Activated gamma-delta T cell treated with anti-CD3 and anti-CD28 coated beads, Interleukin-2, amount 50 U/mL, for 16 hours (primary cell): ENCODE measurements around the gene PRKCI.
"Not testable (repeated sequence)": the region's sequence is repeated elsewhere in the genome, so short reads cannot be mapped to it uniquely, and the experiment has no call there.

Experiments
- DNase-seq: peaks from one replicate; pipeline ENCODE4 v3.0.0-alpha.2; 2020; ENCODE audit warnings: low read depth

Gene PRKCI

DNA sequence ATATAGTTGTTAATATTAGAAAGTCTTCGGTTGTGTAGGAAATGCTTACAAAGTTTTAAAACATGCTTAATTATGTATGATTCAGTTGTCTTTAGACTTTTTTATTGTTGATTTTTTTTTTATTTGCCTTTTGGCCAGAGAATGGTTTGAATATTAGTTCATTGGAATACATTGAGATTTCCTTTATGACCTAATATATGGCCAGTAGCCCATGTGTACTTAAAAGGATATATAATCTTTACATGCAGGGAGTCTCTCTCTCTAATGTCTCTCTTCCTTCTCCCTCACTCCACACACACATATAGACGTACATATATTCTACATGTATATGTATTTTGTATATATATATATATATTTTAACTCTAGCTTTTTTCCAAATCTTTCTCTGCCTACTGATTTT lies 68.0 kb downstream of the PRKCI start:
- no peak for DNase-seq

DNA sequence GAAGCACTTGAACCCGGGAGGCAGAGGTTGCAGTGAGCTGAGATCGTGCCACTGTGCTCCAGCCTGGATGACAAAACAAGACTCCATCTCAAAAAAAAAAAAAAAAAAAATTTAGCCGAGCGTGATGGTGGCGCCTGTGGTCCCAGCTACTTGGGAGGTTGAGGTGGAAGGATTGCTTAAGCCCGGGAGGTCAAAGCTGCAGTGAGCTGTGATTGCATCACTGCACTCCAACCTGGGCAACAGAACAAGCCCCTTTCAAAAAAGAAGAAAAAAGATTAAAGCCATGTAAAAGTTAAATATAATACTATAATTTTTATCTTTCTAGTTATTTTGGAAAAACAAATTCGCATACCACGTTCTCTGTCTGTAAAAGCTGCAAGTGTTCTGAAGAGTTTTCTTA lies 73.4 kb downstream of the PRKCI start:
- no peak for DNase-seq

DNA sequence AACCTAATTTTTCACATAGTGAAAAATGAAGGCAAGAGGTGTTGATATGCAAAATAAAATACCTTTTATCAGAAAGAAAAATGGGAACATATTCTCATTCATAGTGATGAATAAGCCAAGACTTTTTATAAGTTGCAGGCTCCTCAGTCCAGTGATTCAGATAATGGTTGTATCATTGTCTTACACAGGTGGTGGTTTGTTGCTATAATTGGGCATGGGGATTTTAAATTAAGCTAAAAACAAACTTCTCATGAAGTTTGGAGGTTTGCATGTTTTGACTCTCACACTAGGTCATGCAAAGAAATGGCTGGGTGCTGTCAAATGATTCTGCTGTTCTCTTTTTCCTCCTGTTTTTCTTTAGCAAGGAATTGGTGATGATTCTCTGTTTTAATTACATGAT lies 74.5 kb downstream of the PRKCI start:
- DNase-seq = no peak

DNA sequence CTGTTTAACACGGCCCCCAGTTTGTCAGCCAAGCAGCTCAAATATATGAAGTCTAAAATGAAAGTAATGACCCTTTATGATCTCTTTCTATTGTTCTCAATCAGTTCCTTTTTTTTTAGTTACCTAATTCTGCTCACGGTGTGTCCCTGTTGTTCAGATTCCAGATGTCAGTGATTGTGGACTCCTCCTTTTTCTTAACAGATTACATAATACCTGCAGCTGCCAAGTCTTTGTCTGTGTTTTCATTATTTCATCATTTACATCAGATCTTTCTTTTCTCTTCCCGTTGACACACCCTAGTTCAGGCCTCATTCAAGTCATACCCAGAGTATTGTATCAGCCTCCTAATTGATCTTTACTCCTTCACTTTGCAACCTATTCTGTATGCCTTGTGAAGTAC lies 79.2 kb downstream of the PRKCI start:
- no peak for DNase-seq

DNA sequence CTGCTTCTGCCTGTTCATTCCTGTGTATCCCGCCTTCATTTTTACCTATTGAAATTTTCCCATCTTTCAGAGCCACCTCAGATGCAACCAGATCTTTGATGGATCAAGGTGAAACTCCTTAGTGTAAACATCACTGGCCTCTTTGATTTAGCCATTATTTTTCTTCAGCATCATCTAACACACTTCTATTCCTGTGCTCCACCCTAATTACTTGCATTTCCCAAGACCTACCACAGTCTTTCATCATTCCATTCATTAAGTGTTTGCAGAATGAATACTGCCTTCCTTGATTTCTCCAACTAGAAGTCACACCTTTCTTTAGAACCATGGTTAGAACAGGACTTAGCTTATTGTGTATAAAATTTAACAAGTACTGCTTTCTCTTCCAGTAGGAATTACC lies 79.8 kb downstream of the PRKCI start:
- DNase-seq = no peak

DNA sequence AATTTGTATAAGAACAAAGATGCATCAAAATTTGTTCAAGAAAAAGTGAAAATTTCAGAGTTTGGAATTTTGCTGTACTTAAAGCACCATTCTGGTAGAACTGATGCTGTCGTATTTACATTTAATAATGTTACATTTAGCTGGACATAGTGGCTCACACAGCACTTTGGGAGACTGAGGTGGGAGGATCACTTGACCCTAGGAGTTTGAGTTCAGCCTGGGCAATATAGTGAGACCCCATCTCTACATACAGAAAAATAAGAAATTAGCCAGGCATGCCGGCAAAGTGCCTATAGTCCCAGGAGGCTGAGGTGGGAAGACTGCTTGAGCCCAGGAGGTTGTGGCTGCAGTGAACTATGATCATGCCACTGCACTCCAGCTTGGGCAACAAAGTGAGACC lies 83.8 kb downstream of the PRKCI start:
- no peak for DNase-seq

DNA sequence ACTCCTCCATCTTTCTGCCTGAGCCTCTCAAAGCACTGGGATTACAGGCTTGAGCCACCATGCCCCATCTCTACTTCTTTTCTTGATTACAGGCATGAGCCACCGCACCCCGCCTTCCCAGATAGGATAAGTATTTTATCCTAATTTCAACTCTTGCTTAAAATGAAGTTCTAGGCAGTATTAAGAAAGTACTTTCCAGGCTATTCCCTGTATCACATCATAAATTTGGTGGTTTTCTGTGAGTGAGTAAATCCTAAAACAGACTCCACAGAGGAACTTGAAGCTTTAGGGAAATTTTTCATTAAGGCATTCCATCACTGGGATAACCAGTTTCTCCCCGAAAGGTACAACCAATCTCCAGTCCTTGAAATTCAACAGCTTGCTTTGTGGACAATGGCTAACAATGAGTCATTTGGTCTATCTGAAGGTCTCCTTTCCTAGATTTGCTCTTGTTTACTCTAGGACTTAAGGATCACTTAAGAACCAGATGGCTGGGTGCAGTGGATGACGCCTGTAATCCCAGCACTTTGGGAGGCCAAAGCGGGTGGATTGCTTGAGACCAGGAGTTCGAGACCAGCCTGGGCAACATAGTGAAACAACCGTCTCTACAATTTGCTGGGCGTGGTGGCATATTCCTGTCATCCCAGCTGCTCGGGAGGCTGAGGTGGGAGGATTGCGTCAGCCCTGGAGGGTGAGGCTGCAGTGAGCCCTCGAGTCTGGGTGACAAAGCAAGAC lies 85.6 kb downstream of the PRKCI start:
- DNase-seq = no peak

DNA sequence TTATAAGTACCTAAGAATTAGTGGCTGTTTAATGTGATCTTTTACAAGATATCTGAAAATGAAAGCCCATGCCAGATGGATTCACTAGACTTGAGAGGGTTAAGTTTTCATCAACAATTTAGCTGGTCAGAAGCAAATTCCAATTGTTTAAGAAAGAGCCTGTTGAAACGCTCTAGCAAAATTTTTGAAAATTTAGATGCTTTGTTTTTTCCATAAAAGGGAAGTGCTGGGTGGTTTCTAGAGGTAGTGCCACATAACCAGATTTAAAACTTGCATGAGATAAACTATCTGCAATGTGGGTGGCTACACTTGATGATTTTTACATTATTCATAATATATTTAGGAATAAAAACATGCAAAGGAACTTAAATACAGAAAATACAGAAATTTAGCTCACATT lies 86.8 kb downstream of the PRKCI start:
- no peak for DNase-seq

DNA sequence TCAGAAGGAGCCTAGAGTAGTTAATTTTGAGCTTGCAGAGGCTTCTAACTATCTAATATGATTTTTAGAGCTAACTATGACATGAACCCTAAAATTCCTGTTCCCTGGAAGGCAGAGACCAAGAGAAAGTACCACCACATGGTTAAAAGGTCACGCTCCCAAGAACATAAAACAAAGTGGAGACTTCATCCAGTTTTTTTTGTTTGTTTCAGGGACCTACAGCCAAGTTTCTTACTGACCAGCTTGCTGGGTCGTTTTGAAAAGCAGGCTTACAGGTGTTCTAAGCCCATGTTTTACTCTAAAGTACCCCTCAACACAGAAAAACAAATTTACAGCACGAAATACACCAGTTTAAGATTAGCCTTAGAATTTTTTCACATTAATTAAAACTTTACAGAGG lies 95.7 kb downstream of the PRKCI start:
- DNase-seq = no peak

DNA sequence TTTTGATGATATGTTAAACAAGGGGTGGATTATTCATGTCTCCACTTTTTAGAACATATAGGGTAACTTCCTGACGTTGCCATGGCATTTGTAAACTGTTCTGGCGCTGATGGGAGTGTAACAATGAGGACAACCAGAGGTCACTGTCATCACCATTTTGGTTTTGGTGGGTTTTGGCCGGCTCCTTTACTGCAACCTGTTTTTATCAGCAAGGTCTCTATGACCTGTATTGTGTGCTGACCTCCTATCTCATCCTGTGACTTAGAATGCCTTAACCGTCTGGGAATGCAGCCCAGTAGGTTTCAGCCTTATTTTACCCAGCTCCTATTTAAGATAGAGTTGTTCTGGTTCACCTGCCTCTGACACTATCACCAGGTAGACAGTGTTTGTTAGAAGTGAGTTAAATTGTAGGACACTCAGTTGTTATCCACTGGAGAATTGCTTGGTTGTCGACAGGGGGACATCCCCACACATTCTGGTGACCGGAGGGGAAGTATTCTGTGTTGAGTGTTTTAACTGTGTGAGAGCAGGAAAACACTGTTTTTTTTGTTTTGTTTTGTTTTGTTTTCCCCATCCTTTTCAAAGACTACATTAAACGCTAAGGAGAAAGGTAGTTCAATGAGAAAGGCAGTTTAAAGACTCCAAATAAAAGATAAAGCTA lies 98.4 kb downstream of the PRKCI start:
- DNase-seq = no peak

DNA sequence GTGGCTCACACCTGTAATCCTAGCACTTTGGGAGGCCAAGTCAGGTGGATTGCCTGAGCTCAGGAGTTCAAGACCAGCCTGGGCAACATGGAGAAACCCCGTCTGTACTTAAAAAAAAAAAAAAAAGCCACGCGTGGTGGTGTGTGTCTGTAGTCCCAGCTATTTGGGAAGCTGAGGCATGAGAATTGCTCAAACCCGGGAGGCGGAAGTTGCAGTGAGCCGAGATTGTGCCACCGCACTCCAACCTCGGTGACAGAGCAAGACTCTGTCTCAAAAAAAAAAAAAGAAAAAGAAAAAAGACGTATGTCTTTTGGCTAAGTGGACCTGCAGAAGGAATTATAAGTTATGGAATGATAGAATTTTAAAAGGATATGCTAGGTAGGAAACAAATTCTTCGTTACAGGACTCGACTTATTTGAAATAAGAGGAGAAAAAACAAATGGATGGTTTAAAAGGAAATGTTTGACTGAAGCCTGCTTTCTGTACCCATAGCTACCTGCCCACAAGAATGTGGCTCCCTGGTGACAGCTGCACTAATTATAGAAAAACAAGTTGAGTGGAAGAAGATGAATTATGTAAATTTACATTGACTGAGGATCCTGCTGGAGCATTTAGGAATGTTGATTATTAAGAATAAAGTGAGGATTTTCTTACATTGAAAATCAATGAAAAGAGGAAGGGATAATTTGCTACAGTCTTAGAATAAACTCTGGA lies 99.3 kb downstream of the PRKCI start:
- no peak for DNase-seq

DNA sequence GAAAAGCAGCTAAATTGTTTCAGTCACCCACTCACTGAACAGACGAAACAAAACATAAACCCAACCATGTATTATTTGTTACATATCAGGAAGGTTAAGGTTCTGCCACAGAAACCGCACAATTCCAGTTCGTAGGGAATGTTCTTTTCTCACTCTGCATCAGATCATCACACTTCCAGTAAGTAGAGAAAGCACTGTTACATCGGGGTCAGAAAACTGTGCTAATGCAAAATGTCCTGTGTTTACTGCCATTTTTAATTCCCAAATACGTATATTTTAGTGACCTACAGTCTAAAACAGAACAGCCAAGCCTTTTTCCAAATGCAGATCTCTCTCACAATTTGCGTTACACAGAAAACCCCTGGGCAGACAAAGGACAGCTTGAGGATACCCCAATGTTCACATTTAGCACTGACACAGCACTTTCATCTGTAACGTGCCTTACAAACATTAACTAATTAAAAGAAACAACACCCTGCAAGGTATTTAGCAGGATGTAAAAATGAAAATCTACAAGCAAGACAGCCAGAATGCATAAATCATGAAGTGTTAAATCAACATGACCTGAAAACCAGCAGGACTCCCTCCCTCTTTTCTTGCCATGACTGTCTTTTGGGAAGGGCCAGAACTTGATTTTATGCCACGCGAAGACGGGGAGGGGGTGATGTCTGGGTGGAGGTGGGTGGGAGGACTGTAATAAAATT lies 100.5 kb downstream of the PRKCI start:
- no peak for DNase-seq

DNA sequence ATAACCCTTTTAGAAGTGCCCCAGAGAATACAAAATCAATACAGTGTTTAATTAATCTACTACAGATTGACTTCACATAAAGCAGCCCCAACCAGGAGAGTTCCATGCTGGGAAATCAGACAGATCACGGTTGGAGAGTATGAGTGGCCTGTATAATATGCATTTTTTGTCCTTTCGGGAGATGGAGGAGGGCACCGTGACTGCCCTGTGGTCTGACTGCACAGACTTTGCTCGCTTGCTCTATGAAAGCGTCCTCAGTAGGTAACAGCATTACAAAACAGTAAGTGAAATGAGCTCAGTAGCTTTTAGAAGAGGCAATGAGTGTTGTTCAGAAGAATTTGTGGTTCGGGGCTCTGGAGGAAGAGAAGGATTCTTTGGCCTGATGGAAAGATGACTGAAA lies 101.1 kb downstream of the PRKCI start:
- DNase-seq = no peak

DNA sequence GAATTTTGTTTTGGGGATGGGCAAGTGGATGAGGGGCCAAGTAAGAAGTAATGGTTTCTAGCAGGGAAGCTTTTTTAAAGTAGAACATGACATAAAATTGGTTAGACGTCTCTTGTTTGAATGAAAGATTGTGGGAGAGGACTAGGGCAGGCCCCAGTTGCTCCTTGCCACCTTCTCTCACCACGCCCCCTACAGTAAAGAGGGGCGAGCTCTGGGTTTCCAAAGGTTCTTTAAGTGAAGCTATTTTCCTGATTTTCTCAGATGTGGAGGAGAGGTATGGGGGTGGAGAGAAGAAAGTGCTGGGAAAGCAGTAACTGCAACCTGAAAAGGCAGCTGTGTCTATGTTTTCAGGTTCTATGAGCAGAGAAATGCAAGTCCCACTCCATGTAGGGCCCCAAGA lies 102.7 kb downstream of the PRKCI start:
- no peak for DNase-seq

DNA sequence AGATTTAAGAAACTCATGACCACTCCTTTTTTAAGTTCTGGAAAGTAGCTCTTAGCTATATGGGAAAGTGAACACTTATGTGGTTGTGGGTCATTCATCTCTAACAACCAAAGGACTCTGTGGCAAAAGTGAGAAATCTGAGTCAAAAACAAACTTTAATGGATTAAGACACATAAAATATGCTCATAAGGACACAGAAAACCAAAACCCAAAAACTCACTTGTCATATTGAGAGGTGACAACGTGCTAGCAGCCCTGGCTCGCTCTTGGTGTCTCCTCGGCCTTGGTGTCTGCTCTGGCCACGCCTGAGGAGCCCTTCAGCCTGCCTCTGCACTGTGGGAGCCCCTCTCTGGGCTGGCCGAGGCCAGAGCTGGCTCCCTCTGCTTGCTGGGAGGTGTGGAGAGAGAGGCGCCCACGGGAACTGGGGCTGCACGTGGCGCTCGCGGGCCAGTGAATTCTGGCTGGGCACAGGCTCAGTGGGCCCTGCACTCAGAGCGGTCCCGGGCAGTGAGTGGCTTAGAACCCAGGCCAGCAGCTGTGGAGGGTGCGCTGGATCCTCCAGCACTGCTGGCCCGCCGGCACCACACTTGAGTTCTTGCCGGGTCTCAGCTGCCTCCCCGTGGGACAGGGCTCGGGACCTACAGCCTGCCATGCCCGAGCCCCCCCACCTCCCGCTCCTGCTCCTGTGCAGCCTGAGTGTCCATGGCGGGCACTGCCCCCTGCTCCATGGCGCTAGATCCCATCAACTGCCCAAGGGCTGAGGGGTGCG lies 105.0 kb downstream of the PRKCI start:
- no peak for DNase-seq

DNA sequence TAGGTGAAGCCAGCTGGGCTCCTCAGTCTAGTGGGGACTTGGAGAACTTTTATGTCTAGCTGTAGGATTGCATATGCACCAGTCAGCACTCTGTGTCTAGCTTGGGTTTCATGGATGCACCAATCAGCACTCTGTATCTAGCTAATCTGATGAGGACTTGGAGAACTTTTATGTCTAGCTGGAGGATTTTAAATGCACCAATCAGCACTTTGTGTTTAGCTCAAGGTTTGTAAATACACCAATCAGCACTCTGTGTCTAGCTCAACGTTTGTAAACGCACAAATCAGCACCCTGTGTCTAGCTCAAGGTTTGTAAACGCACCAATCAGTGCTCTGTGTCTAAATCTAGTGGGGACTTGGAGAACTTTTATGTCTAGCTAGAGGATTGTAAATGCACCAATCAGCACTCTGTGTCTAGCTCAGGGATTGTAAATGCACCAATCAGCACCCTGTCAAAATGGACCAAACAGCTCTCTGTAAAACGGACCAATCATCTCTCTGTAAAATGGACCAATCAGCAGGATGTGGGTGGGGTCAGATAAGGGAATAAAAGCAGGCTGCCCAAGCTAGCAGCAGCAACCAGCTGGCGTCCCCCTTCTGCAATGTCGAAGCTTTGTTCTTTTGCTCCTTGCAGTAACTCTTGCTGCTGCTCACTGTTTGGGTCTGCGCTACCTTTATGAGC lies 105.8 kb downstream of the PRKCI start:
- not testable (repeated sequence) for DNase-seq

DNA sequence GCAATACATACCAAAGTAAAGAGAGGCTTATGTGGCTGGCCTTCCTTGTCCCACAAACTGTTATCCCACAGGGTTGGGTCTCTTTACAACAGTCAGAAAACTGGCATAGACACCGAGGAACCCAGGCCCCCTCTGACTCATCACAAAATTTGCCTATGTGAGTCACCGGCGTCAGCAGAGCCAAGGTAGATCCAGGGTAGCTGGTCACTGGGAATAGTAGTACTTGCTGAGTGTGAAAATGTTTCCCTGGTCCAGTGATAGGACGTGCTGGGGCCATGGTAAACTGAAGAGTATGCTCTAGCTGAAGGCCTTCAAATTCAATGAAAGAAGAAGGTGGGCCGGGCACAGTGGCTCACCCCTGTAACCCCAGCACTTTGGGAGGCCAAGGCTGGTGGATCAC lies 108.1 kb downstream of the PRKCI start:
- DNase-seq = no peak

DNA sequence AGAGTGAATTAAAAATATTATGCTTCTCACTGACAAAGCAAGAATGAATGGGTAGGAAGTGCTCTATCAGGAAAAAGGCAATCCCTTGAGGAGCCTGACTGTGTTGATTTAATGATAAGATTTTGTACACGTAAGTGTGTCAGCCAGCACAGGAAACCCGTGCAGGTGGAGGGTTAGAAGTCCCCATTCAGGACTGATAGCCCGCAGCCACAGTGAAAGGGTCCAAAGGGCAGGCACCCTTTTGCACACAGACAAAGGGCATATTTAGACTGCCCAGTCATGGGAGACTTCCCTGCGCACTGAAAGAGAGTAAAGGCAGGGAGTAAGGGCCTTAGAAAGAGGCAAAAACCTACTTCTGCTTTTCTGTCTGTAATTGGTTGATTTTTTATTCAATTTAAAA lies 108.9 kb downstream of the PRKCI start:
- DNase-seq = no peak

DNA sequence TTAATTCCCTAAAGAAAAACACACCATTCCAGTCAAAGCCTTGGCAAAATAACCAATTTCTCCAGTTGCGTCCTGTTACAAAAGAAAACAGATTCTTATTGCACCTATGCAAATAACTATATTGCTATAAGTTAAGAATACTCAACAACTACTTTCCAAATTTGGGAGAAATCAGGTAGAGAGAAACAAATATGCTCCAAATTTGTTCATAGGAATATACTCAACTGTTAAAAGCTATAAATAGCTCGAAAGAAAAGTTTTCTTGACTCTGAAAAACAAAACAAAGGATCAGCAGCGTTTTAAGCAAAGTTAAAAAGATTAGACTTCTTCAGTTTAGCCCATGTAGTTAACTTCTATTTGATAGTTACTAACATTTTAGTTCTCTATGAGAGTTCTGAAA lies 115.2 kb downstream of the PRKCI start:
- DNase-seq = no peak

DNA sequence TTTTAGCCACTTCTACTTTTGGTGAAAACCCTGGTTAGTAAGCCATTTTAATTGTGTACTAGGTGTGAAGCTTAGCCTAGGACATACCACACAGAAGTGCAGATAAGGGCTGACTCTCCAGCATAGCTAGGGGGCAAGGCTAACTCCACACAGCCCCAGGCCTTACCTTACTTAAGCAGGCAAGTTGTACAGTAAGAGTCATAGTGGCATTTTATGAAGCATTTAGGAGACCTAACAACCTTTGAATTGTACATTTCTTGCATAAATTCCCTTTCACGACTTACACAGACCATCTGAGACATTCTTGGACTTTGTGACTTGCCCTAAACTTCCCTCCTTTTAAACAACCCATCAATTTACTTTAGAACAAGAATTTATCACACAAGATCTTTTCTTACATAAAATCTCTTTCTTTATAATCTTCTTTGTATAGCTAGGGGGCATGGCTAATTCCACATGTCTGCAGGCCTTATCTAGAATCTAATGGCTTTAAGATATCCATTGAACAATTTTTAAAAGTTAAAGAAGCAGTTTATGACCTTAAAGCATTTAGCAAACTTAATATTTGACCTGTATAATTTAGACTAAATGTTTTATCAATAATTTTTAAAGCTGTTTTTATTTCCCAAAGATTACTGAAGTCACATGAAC lies 116.6 kb downstream of the PRKCI start:
- DNase-seq = no peak

DNA sequence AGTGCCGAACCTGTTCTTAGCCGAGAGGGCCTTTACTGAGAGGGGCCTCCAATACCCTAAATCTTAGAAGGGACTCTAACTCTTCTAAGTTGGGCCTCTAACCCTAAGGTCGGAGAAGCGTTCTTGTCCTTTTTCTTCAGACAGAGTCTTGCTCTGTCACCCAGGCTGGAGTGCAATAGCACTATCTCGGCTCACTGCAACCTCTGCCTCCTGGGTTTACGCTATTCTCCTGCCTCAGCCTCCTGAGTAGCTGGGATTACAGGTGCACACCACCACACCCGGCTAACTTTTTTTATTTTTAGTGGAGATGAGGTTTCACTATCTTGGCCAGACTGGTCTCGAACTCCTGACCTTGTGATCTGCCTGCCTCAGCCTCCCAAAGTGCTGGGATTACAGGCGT lies 120.0 kb downstream of the PRKCI start:
- not testable (repeated sequence) for DNase-seq
